Panc1 (cell line): ENCODE measurements around the gene FBXO22.

Experiments
- CTCF ChIP-seq: fragments of 450-650 bp; IDR thresholded peaks from 2 replicates; pipeline ENCODE4 v1.5.1; 2017; ENCODE audit warnings: mild to moderate bottlenecking
- TCF7L2 ChIP-seq: IDR thresholded peaks from 2 replicates; pipeline ENCODE4 v1.6.1; 2011; ENCODE audit warnings: mild to moderate bottlenecking, low read depth, low read length, inconsistent platforms

GRCh38 chr15:75866916-75867315 is 36.8 kb upstream of the FBXO22 start:
- TF ChIP-seq CTCF (no peak), TCF7L2 (no peak)
